Esophagus muscularis mucosa (tissue), 4 donors: ENCODE results near the gene MTPN. TPM values are rescaled to one million over a fixed set of nuclear protein-coding genes. Genes with fewer than 3 reads are reported as not detected.

Experiments
- DNase-seq: peaks from one replicate; pipeline ENCODE4 v3.0.0-alpha.2; 2017; ENCODE audit errors: extremely low spot score
- H3K27ac ChIP-seq, 4 donors: fragments of 200-600 bp; sonication (generic); replicated peaks in 1 of 4; 1 replicate in 3 of 4; 2 replicates in 1 of 4; pipeline ENCODE4 v1.5.1; 2016 to 2019; ENCODE audit warnings: mild to moderate bottlenecking in 1 of 4
- H3K27me3 ChIP-seq, 4 donors: fragments of 200-600 bp; sonication (generic); one replicate each; pipeline versions ENCODE4 v1.5.1 to v1.6.0; 2016 to 2019
- H3K36me3 ChIP-seq, 4 donors: fragments of 200-600 bp; sonication (generic); one replicate each; pipeline ENCODE4 v1.5.1; 2016 to 2019
- H3K4me1 ChIP-seq, 4 donors: fragments of 200-600 bp; sonication (generic); one replicate each; pipeline ENCODE4 v1.5.1; 2016 to 2019
- H3K4me3 ChIP-seq, 4 donors: fragments of 200-600 bp; sonication (generic); 1 replicate in 2 of 4; 2 replicates in 2 of 4; pipeline ENCODE4 v1.5.1; 2016 to 2019; ENCODE audit warnings: mild to moderate bottlenecking in 4 of 4, moderate library complexity in 1 of 4
- H3K9me3 ChIP-seq, 4 donors: fragments of 200-600 bp; sonication (generic); 1 replicate in 3 of 4; 2 replicates in 1 of 4; pipeline ENCODE4 v1.5.1; 2016 to 2019
- CTCF ChIP-seq, 3 experiments: fragments of 200-600 bp in 2 of 3; fragments of 450-650 bp in 1 of 3; sonication (generic) in 2 of 3; IDR thresholded peaks; one replicate each; pipeline ENCODE4 v1.5.1; 2017 to 2019; ENCODE audit warnings: antibody characterized with exemption in 3 of 3, mild to moderate bottlenecking in 2 of 3, moderate library complexity in 1 of 3
- EP300 ChIP-seq: sonication (generic); formaldehyde crosslinking; IDR thresholded peaks from one replicate; pipeline ENCODE4 v1.6.1; 2017; ENCODE audit warnings: antibody characterized with exemption
- POLR2A ChIP-seq: fragments of 450-650 bp; IDR thresholded peaks from one replicate; pipeline ENCODE4 v1.6.1; 2017; ENCODE audit warnings: antibody characterized with exemption, moderate library complexity, mild to moderate bottlenecking, low read depth
- POLR2AphosphoS5 ChIP-seq, 2 donors: sonication (generic); formaldehyde crosslinking; IDR thresholded peaks; one replicate each; pipeline ENCODE4 v1.6.1; 2017; ENCODE audit warnings: antibody characterized with exemption in 2 of 2
- WGBS: methylation state at CpG from one replicate; pipeline ENCODE4 v1.1.5; 2018; 5-methylcytosine and 5-hydroxymethylcytosine counted together
- intact Hi-C: fragments of 100-400 bp; cut with DNase I; formaldehyde crosslinking; loops from one replicate; pipeline ENCODE4 v1.15.1; 2023
- total RNA-seq, 4 donors: library from RNA; depleted of rRNA; stranded (reverse); fragments of >200 nt; gene quantifications; one replicate each; pipeline versions ENCODE4 v1.1.0 to v1.2.1, GENCODE V29; 2016

MTPN gene
- total RNA-seq = 10 to 100 TPM; 68.8 to 74.9 (median 71.5) TPM

GRCh38 chr7:135977007-135977741 is at the start of gene MTPN:
Gene MTPN (minus strand): TSS chr7:135977359. CDS start chr7:135977100, 259 bp downstream.
- intact Hi-C loops = loop anchor here (5.0 kb wide), 1 partner anchor 315 kb away; the partner anchor contains the start of gene STMP1
- peaks cover 37 to 56% (median 48%) of the 10 kb centered on the region in 4 donors for H3K4me1 ChIP-seq
- peak; percentile 99 for DNase-seq

GRCh38 chr7:136026209-136026608 is 49.0 kb upstream of the MTPN start:
- Histone ChIP-seq H3K36me3 (no peaks in the 10 kb centered on the region), H3K4me1 (no peaks in the 10 kb centered on the region), H3K27ac (no peak overlapping the region), H3K9me3 (no peaks in the 10 kb centered on the region), H3K27me3 (no peaks in the 10 kb centered on the region), H3K4me3 (no peak overlapping the region)
- TF ChIP-seq POLR2A = no peak
- DNase-seq = no peak
- intact Hi-C loops = no loop called here
- WGBS = 83% methylated on average over 2 of the region's 2 CpGs

More at GRCh38 chr7:135977007-135977741, at the start of gene MTPN:
- TF ChIP-seq POLR2AphosphoS5 (IDR thresholded peaks at IDR 0.05) (peak; percentile 86 to 98), CTCF (IDR thresholded peaks at IDR 0.05) (no peak)
- Histone ChIP-seq H3K9me3 (no peaks in the 10 kb centered on the region), H3K4me3 (peak within 1 kb of the TSS; percentile 78 to 95 (median 84)), H3K27ac (peak within 1 kb of the TSS; percentile 81 to 89 (median 86)), H3K36me3 (peaks cover 0 to 4% (median 0%) of the 10 kb centered on the region in 4 donors), H3K27me3 (no peaks in the 10 kb centered on the region)
- 1% methylated on average over 39 of the region's 47 CpGs for whole genome bisulfite sequencing

- TF ChIP-seq CTCF (IDR thresholded peaks at IDR 0.05) = no peak
- no peak for TF ChIP-seq POLR2AphosphoS5 (IDR thresholded peaks at IDR 0.05)
- no peak for TF ChIP-seq POLR2A
- TF ChIP-seq EP300 = no peak
- intact Hi-C loops = no loop called here
- no peak for DNase-seq
- Histone ChIP-seq H3K9me3 (no peaks in the 10 kb centered on the region), H3K27ac (no peak overlapping the region), H3K27me3 (no peaks in the 10 kb centered on the region), H3K36me3 (no peaks in the 10 kb centered on the region), H3K4me3 (no peak overlapping the region), H3K4me1 (no peaks in the 10 kb centered on the region)
- 97% methylated on average over 2 of the region's 2 CpGs for WGBS
Measured at GRCh38 chr7:136023134-136023869, 46.1 kb upstream of the MTPN start.

- TF ChIP-seq CTCF (IDR thresholded peaks at IDR 0.05) (no peak), EP300 (no peak), POLR2AphosphoS5 (IDR thresholded peaks at IDR 0.05) (no peak), POLR2A (no peak)
- Histone ChIP-seq H3K4me1 (no peaks in the 10 kb centered on the region), H3K4me3 (no peak overlapping the region), H3K27ac (no peak overlapping the region), H3K9me3 (no peaks in the 10 kb centered on the region), H3K27me3 (no peaks in the 10 kb centered on the region), H3K36me3 (no peaks in the 10 kb centered on the region)
- DNase-seq = no peak
- intact Hi-C loops = no loop called here
- 86% methylated on average over 1 of the region's 1 CpG for WGBS
Measured at GRCh38 chr7:136020556-136020955, 43.4 kb upstream of the MTPN start.

GRCh38 chr7:136018104-136018503 is 40.9 kb upstream of the MTPN start:
- Histone ChIP-seq H3K27me3 (no peaks in the 10 kb centered on the region), H3K36me3 (no peaks in the 10 kb centered on the region), H3K4me3 (no peak overlapping the region), H3K9me3 (no peaks in the 10 kb centered on the region), H3K4me1 (no peaks in the 10 kb centered on the region), H3K27ac (no peak overlapping the region)
- no peak for DNase-seq
- WGBS = 85% methylated on average over 2 of the region's 2 CpGs
- intact Hi-C loops = no loop called here
- no peak for TF ChIP-seq CTCF (IDR thresholded peaks at IDR 0.05)
